CD14-positive monocyte (primary cell): ENCODE data around the gene DMRTC2. TPM values are rescaled to one million over a fixed set of nuclear protein-coding genes. Genes with fewer than 3 reads are reported as not detected.

Experiments used
- DNase-seq, 3 donors: peaks; one replicate each; pipeline ENCODE4 v3.0.0-alpha.2; 2011 to 2022
- H2AFZ ChIP-seq: 2 replicates; pipeline ENCODE4 v1.6.0; 2012; ENCODE audit warnings: mild to moderate bottlenecking, low read depth, low read length, inconsistent platforms; ENCODE audit not compliant: insufficient read depth, poor library complexity, severe bottlenecking
- H3K27ac ChIP-seq, 2 donors: 1 replicate in 1 of 2; 2 replicates in 1 of 2; pipeline ENCODE4 v1.5.1; 2012 to 2013; ENCODE audit warnings: low read length in 2 of 2, control low read depth in 1 of 2, inconsistent platforms in 1 of 2, low read depth in 1 of 2, mild to moderate bottlenecking in 1 of 2
- H3K27me3 ChIP-seq, 2 donors: one replicate each; pipeline versions ENCODE4 v1.6.0 to v1.6.1; 2011 to 2013; ENCODE audit warnings: low read length in 2 of 2; ENCODE audit not compliant: control insufficient read depth in 2 of 2, insufficient read depth in 2 of 2
- H3K36me3 ChIP-seq, 2 donors: replicated peaks in 1 of 2; 1 replicate in 1 of 2; 2 replicates in 1 of 2; pipeline versions ENCODE4 v1.5.1 to v1.6.1; 2012 to 2013; ENCODE audit warnings: low read length in 2 of 2, control low read depth in 1 of 2, inconsistent platforms in 1 of 2, mild to moderate bottlenecking in 1 of 2; ENCODE audit not compliant: insufficient read depth in 2 of 2, control insufficient read depth in 1 of 2
- H3K4me1 ChIP-seq, 2 donors: 1 replicate in 1 of 2; 2 replicates in 1 of 2; pipeline versions ENCODE4 v1.5.1 to v1.6.1; 2012 to 2013; ENCODE audit warnings: low read length in 2 of 2, control low read depth in 1 of 2, inconsistent platforms in 1 of 2, mild to moderate bottlenecking in 1 of 2, moderate library complexity in 1 of 2; ENCODE audit not compliant: insufficient read depth in 2 of 2, control insufficient read depth in 1 of 2
- H3K4me2 ChIP-seq: replicated peaks from 2 replicates; pipeline ENCODE3; 2012; ENCODE audit warnings: low read length, moderate library complexity, mild to moderate bottlenecking; ENCODE audit not compliant: poor library complexity, severe bottlenecking; ENCODE audit errors: extremely low read depth
- H3K4me3 ChIP-seq, 3 experiments: fragments of 200-600 bp in 1 of 3; sonication (generic) in 1 of 3; replicated peaks in 1 of 3; 1 replicate in 2 of 3; 2 replicates in 1 of 3; pipeline ENCODE4 v1.5.1; 2011 to 2013; ENCODE audit warnings: low read length in 3 of 3, mild to moderate bottlenecking in 3 of 3, control low read depth in 2 of 3, low read depth in 2 of 3, inconsistent platforms in 1 of 3, moderate library complexity in 1 of 3
- H3K79me2 ChIP-seq: 2 replicates; pipeline ENCODE4 v1.6.0; 2012; ENCODE audit warnings: mild to moderate bottlenecking, control low read depth, inconsistent platforms, low read length, moderate library complexity; ENCODE audit not compliant: insufficient read depth
- H3K9ac ChIP-seq: 2 replicates; pipeline ENCODE4 v1.6.0; 2017; ENCODE audit warnings: low read length, mild to moderate bottlenecking; ENCODE audit not compliant: insufficient read depth, poor library complexity, severe bottlenecking
- H3K9me3 ChIP-seq, 2 donors: replicated peaks in 1 of 2; 1 replicate in 1 of 2; 2 replicates in 1 of 2; pipeline versions ENCODE4 v1.5.1 to v1.6.1; 2012 to 2013; ENCODE audit warnings: low read length in 2 of 2, control low read depth in 1 of 2; ENCODE audit not compliant: control insufficient read depth in 1 of 2, insufficient read depth in 1 of 2
- H4K20me1 ChIP-seq: 2 replicates; pipeline ENCODE4 v1.6.0; 2012; ENCODE audit warnings: mild to moderate bottlenecking, low read length, control low read depth, moderate library complexity; ENCODE audit not compliant: insufficient read depth
- H3K27ac Mint-ChIP-seq, 7 donors: one replicate each; pipeline ENCODE4 v1.8.0; 2020; ENCODE audit warnings: mild to moderate bottlenecking in 7 of 7, mixed read lengths in 7 of 7, moderate library complexity in 6 of 7, inconsistent platforms in 2 of 7
- H3K27me3 Mint-ChIP-seq, 3 donors: one replicate each; pipeline ENCODE4 v1.8.0; 2021 to 2022; ENCODE audit warnings: low read depth in 3 of 3, mild to moderate bottlenecking in 3 of 3, mixed read lengths in 3 of 3, moderate library complexity in 3 of 3, inconsistent platforms in 1 of 3
- H3K36me3 Mint-ChIP-seq, 2 donors: one replicate each; pipeline ENCODE4 v1.8.0; 2020; ENCODE audit warnings: mixed read lengths in 2 of 2, inconsistent platforms in 1 of 2, mild to moderate bottlenecking in 1 of 2
- H3K4me1 Mint-ChIP-seq: one replicate; pipeline ENCODE4 v1.8.0; 2020; ENCODE audit warnings: mild to moderate bottlenecking, mixed read lengths
- H3K4me3 Mint-ChIP-seq, 2 donors: one replicate each; pipeline ENCODE4 v1.8.0; 2020; ENCODE audit warnings: mild to moderate bottlenecking in 2 of 2, mixed read lengths in 2 of 2, moderate library complexity in 1 of 2
- H3K9me3 Mint-ChIP-seq, 7 donors: one replicate each; pipeline ENCODE4 v1.8.0; 2020 to 2022; ENCODE audit warnings: mixed read lengths in 7 of 7, mild to moderate bottlenecking in 6 of 7, moderate library complexity in 6 of 7, inconsistent platforms in 2 of 7
- CTCF ChIP-seq: fragments of 200-600 bp; IDR thresholded peaks from one replicate; pipeline ENCODE4 v1.8.0; 2022; ENCODE audit warnings: antibody characterized with exemption, mild to moderate bottlenecking
- WGBS: methylation state at CpG from one replicate; pipeline ENCODE4 v1.1.5; 2013; ENCODE audit warnings: missing lambda C conversion rate; ENCODE audit not compliant: insufficient coverage; 5-methylcytosine and 5-hydroxymethylcytosine counted together
- intact Hi-C, 2 donors: fragments of 100-400 bp; cut with micrococcal nuclease; formaldehyde crosslinking; loops; one replicate each; pipeline versions ENCODE4 v1.15.0 to v1.15.1; 2023
- polyA plus RNA-seq, 3 donors: library from polyadenylated mRNA; depleted of rRNA in 1 of 3; unstranded in 2 of 3; stranded (reverse) in 1 of 3; fragments of 300-500 nt in 2 of 3; fragments of >200 nt in 1 of 3; fragmentation: Illumina TruSeq in 2 of 3; gene quantifications; 1 replicate in 2 of 3; 2 replicates in 1 of 3; pipeline ENCODE4 v1.2.3, GENCODE V29; 2012 to 2021

Gene DMRTC2
- polyA plus RNA-seq, 3 donors: not detected

- peaks cover 44 to 60% of the 10 kb centered on the region in 2 donors for H3K36me3 ChIP-seq
- H4K20me1 ChIP-seq: peaks cover 68% of the 10 kb centered on the region
- peaks cover 76% of the 10 kb centered on the region for H3K79me2 ChIP-seq
- H3K27ac Mint-ChIP-seq: peak overlapping the region in 2 of 7 donors; percentile 46 to 57
- H3K9me3 Mint-ChIP-seq: no peaks in the 10 kb centered on the region
- H3K27ac ChIP-seq: peak overlapping the region in 1 of 2 donors; percentile 90
- DNase-seq: no peak
- peaks cover 0 to 2% (median 2%) of the 10 kb centered on the region in 3 donors for H3K27me3 Mint-ChIP-seq
- peaks cover 38 to 57% of the 10 kb centered on the region in 2 donors for H3K36me3 Mint-ChIP-seq
- peaks cover 52% of the 10 kb centered on the region for H3K4me1 Mint-ChIP-seq
- no peak overlapping the region for H2AFZ ChIP-seq
- peaks cover 39 to 43% of the 10 kb centered on the region in 2 donors for H3K4me1 ChIP-seq
- peak overlapping the region in 1 of 3 experiments; percentile 19 for H3K4me3 ChIP-seq
- no peak overlapping the region for H3K4me3 Mint-ChIP-seq
- H3K9ac ChIP-seq: peak overlapping the region; percentile 36
- peak overlapping the region; percentile 33 for H3K4me2 ChIP-seq
- no peak for TF ChIP-seq CTCF
- H3K9me3 ChIP-seq: no peaks in the 10 kb centered on the region
- H3K27me3 ChIP-seq: no peaks in the 10 kb centered on the region
- WGBS: no CpG with 5 or more reads among the region's 2 CpGs
- intact Hi-C loops: loop anchor here (5.0 kb wide), 1 partner anchor 95 kb away; the partner anchor contains the start of gene RABAC1 (in 2 of the 2)
These were observed 17.7 kb downstream of the DMRTC2 start for GRCh38 chr19:41862445-41862986.

GRCh38 chr19:41863209-41863931 lies 18.5 kb downstream of the DMRTC2 start:
- H3K9me3 ChIP-seq: no peaks in the 10 kb centered on the region
- intact Hi-C loops: loop anchor here (5.0 kb wide), 1 partner anchor 94 kb away; the partner anchor contains the start of gene RABAC1 (in 2 of the 2)
- Mint-ChIP-seq H3K9me3 (no peaks in the 10 kb centered on the region), H3K27me3 (no peaks in the 10 kb centered on the region), H3K36me3 (peaks cover 44 to 65% of the 10 kb centered on the region in 2 donors), H3K4me1 (peaks cover 58% of the 10 kb centered on the region), H3K27ac (peak overlapping the region in 5 of 7 donors; percentile 25 to 68 (median 52)), H3K4me3 (peak overlapping the region; percentile 34 to 42)
- no peak overlapping the region for H2AFZ ChIP-seq
- peak overlapping the region in 1 of 3 experiments; percentile 19 for H3K4me3 ChIP-seq
- no peak for DNase-seq
- peaks cover 77% of the 10 kb centered on the region for H4K20me1 ChIP-seq
- H3K4me1 ChIP-seq: peaks cover 39 to 43% of the 10 kb centered on the region in 2 donors
- WGBS: 61% methylated on average over 9 of the region's 11 CpGs
- peaks cover 49 to 68% of the 10 kb centered on the region in 2 donors for H3K36me3 ChIP-seq
- peak overlapping the region; percentile 33 for H3K4me2 ChIP-seq
- H3K9ac ChIP-seq: peak overlapping the region; percentile 36
- peak overlapping the region in 1 of 2 donors; percentile 90 for H3K27ac ChIP-seq
- H3K27me3 ChIP-seq: no peaks in the 10 kb centered on the region
- TF ChIP-seq CTCF: no peak
- peaks cover 84% of the 10 kb centered on the region for H3K79me2 ChIP-seq
